Nephron progenitor cell (in vitro differentiated cells): ENCODE data around the gene KCNH8.
"Not testable (repeated sequence)": the region's sequence is repeated elsewhere in the genome, so short reads cannot be mapped to it uniquely, and the experiment has no call there.

Experiments used
- DNase-seq: peaks from one replicate; pipeline ENCODE4 v3.0.0; 2021
- H3K27ac Mint-ChIP-seq: 2 replicates; pipeline ENCODE4 v1.8.0; 2021; ENCODE audit warnings: mild to moderate bottlenecking, moderate library complexity, mixed read lengths
- H3K27me3 Mint-ChIP-seq: 2 replicates; pipeline ENCODE4 v1.8.0; 2021; ENCODE audit warnings: mild to moderate bottlenecking, low read depth, mixed read lengths; ENCODE audit not compliant: poor library complexity
- H3K36me3 Mint-ChIP-seq: 2 replicates; pipeline ENCODE4 v1.8.0; 2021; ENCODE audit warnings: low read depth, mixed read lengths
- H3K4me1 Mint-ChIP-seq: 2 replicates; pipeline ENCODE4 v1.8.0; 2021; ENCODE audit warnings: mixed read lengths
- H3K4me3 Mint-ChIP-seq: 2 replicates; pipeline ENCODE4 v1.8.0; 2021; ENCODE audit warnings: mild to moderate bottlenecking, moderate library complexity, mixed read lengths
- H3K9me3 Mint-ChIP-seq: 2 replicates; pipeline ENCODE4 v1.8.0; 2021; ENCODE audit warnings: mild to moderate bottlenecking, moderate library complexity, mixed read lengths
- CTCF ChIP-seq: fragments of 200-600 bp; sonication (generic); IDR thresholded peaks from 2 replicates; pipeline ENCODE4 v1.5.0; 2021; ENCODE audit warnings: antibody characterized with exemption

Gene KCNH8

GRCh38 chr3:19228167-19228566, 79.9 kb downstream of the KCNH8 start:
- H3K36me3 Mint-ChIP-seq = no peaks in the 10 kb centered on the region
- no peak for TF ChIP-seq CTCF
- H3K9me3 Mint-ChIP-seq = no peaks in the 10 kb centered on the region
- no peak overlapping the region for H3K27ac Mint-ChIP-seq
- no peak for DNase-seq
- H3K4me3 Mint-ChIP-seq = no peak overlapping the region
- no peaks in the 10 kb centered on the region for H3K27me3 Mint-ChIP-seq
- H3K4me1 Mint-ChIP-seq = no peaks in the 10 kb centered on the region

GRCh38 chr3:19229086-19229485, 80.8 kb downstream of the KCNH8 start:
- Mint-ChIP-seq H3K27me3 (no peaks in the 10 kb centered on the region), H3K27ac (no peak overlapping the region), H3K36me3 (no peaks in the 10 kb centered on the region), H3K4me3 (no peak overlapping the region), H3K9me3 (no peaks in the 10 kb centered on the region), H3K4me1 (no peaks in the 10 kb centered on the region)
- TF ChIP-seq CTCF = no peak
- no peak for DNase-seq

DNA sequence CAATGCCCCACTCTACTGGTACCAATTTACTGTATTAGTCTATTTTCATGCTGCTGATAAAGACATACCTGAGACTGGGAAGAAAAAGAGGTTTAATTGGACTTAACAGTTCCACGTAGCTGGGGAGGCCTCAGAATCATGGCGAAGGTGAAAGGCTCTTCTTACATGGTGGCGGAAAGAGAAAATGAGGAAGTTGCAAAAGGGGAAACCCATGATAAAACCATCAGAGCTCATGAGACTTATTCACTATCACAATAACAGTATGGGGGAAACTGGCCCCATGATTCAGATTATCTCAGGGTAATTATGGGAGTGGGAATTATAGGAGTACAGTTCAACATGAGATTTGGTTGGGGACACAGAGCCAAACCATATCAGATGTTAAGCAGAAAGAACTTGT, 81.6 kb downstream of the KCNH8 start:
- not testable (repeated sequence) for H3K4me3 Mint-ChIP-seq, H3K4me1 Mint-ChIP-seq, H3K27ac Mint-ChIP-seq, H3K36me3 Mint-ChIP-seq, DNase-seq, H3K27me3 Mint-ChIP-seq, H3K9me3 Mint-ChIP-seq

DNA sequence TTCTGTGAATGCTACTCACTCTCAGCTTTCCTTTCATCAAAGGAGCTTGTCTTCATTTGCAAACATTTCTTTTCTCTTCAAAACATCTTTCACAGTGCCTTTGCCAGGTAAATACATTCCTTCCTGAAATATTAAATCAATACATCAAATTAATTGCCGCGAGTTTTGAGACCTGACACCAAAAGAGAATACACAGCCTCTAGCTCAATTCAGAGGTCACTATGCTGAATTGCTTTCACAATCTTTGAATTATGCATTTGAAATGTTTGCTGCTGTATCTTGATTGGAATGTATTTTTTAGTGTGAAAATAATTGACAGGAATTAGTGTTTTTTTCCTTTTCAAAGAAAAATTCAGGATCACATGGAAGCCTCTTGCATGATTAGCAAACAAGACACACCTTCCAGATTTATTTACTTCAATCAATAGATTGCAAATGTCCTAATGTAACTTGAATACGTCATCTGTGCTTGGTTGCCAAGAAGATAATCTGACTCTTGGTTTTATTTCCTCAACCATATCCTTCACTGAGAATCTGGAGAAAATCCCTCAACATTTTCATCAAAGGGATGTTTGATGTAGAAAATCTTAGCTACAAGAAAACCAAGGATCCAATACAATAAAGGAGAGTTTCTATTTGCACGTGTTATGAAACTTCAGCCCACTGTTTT, 83.6 kb downstream of the KCNH8 start:
- H3K4me1 Mint-ChIP-seq = no peaks in the 10 kb centered on the region
- H3K36me3 Mint-ChIP-seq = no peaks in the 10 kb centered on the region
- H3K27me3 Mint-ChIP-seq = no peaks in the 10 kb centered on the region
- no peak for DNase-seq
- no peak for TF ChIP-seq CTCF
- H3K27ac Mint-ChIP-seq = no peak overlapping the region
- H3K4me3 Mint-ChIP-seq = no peak overlapping the region
- H3K9me3 Mint-ChIP-seq = peaks cover 4% of the 10 kb centered on the region

GRCh38 chr3:19232566-19232965, 84.3 kb downstream of the KCNH8 start:
- no peak for DNase-seq
- Mint-ChIP-seq H3K36me3 (no peaks in the 10 kb centered on the region), H3K27ac (no peak overlapping the region), H3K4me1 (no peaks in the 10 kb centered on the region), H3K4me3 (no peak overlapping the region), H3K9me3 (peaks cover 4% of the 10 kb centered on the region), H3K27me3 (no peaks in the 10 kb centered on the region)
- no peak for TF ChIP-seq CTCF

DNA sequence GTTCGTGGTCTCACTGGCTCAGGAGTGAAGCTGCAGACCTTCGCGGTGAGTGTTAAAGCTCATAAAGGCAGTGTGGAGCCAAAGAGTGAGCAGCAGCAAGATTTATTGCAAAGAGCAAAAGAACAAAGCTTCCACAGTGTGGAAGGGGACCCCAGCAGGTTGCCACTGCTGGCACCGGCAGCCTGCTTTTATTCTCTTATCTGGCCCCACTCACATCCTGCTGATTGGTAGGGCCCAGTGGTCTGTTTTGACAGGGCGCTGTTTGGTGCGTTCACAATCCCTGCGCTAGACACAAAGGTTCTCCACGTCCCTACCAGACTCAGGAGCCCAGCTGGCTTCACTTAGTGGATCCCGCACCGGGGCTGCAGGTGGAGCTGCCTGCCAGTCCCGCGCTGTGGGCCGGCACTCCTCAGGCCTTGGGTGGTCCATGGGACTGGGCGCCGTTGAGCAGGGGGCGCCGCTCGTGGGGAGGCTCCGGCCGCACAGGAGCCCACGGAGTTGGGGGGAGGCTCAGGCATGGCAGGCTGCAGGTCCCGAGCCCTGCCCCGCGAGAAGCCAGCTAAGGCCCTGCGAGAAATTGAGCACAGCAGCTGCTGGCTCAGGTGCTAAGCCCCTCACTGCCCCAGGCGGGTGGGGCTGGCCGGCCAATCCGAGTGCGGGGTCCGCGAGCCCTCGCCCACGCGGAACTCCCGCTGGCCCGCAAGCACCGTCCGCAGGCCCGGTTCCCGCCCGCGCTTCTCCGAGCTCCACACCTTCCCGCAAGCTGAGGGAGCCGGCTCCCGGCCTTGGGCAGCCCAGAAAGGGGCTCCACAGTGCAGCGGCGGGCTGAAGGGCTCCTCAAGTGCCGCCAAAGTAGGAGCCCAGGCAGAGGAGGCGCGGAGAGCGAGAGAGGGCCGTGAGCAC, 85.8 kb downstream of the KCNH8 start:
- H3K27me3 Mint-ChIP-seq, H3K4me3 Mint-ChIP-seq, H3K4me1 Mint-ChIP-seq, DNase-seq, H3K27ac Mint-ChIP-seq, H3K9me3 Mint-ChIP-seq, H3K36me3 Mint-ChIP-seq: not testable (repeated sequence)
